Kidney (tissue), 14 donors: ENCODE results near the gene DNM3. TPM values are rescaled to one million over a fixed set of nuclear protein-coding genes. Genes with fewer than 3 reads are reported as not detected.

Experiments
- DNase-seq, 5 donors: peaks; one replicate each; pipeline ENCODE4 v3.0.0-alpha.2; 2013 to 2020
- FAIRE-seq: peaks from 2 replicates; lab custom pipeline; 2012; peaks lifted over from hg19 to GRCh38; lab: Jason Lieb, UNC
- H3K27ac ChIP-seq, 2 donors: one replicate each; pipeline ENCODE4 v1.7.0; 2013; ENCODE audit warnings: low read depth in 2 of 2, low read length in 2 of 2, inconsistent platforms in 1 of 2
- H3K27me3 ChIP-seq: one replicate; pipeline ENCODE4 v1.7.1; 2013; ENCODE audit warnings: low read length, inconsistent platforms; ENCODE audit not compliant: control insufficient read depth, insufficient read depth
- H3K36me3 ChIP-seq, 3 donors: one replicate each; pipeline versions ENCODE4 v1.7.0 to v1.7.1; 2013; ENCODE audit warnings: low read length in 3 of 3, control low read depth in 1 of 3, inconsistent platforms in 1 of 3; ENCODE audit not compliant: insufficient read depth in 3 of 3, control insufficient read depth in 2 of 3
- H3K4me1 ChIP-seq, 3 donors: one replicate each; pipeline versions ENCODE4 v1.7.0 to v1.7.1; 2013; ENCODE audit warnings: low read length in 3 of 3, inconsistent platforms in 1 of 3, low read depth in 1 of 3; ENCODE audit not compliant: control insufficient read depth in 2 of 3, insufficient read depth in 2 of 3
- H3K4me3 ChIP-seq, 3 donors: one replicate each; pipeline versions ENCODE4 v1.7.0 to v1.8.1; 2013; ENCODE audit warnings: low read length in 3 of 3, control low read depth in 1 of 3, inconsistent platforms in 1 of 3
- H3K9ac ChIP-seq, 3 donors: one replicate each; pipeline versions ENCODE4 v1.7.0 to v1.7.1; 2013; ENCODE audit warnings: low read length in 3 of 3, control low read depth in 1 of 3, inconsistent platforms in 1 of 3
- H3K9me3 ChIP-seq, 3 donors: one replicate each; pipeline versions ENCODE4 v1.7.0 to v1.7.1; 2013; ENCODE audit warnings: low read length in 3 of 3, control low read depth in 1 of 3, inconsistent platforms in 1 of 3; ENCODE audit not compliant: control insufficient read depth in 2 of 3, insufficient read depth in 1 of 3
- CTCF ChIP-seq: IDR thresholded peaks from 3 replicates; pipeline ENCODE4 v1.5.1; 2012; ENCODE audit warnings: mild to moderate bottlenecking, moderate library complexity, borderline replicate concordance; ENCODE audit not compliant: insufficient read depth; ENCODE audit errors: extremely low read depth
- intact Hi-C: fragments of 100-400 bp; cut with DNase I; formaldehyde crosslinking; loops from one replicate; pipeline ENCODE4 v1.11.1; 2022
- polyA plus RNA-seq: library from polyadenylated mRNA; stranded (reverse); fragments of 350-450 nt; fragmentation: Illumina TruSeq; extraction: RNeasy Lipid Tissue Mini Kit (QIAGEN cat#74804); gene quantifications from one replicate; pipeline ENCODE4 v1.2.3, GENCODE V29; 2014; ENCODE audit warnings: low read depth, low replicate concordance; ENCODE audit not compliant: insufficient read depth
- total RNA-seq: library from RNA; stranded (reverse); fragmentation: NEBNext Ultra II Directional; extraction: Animal tissue kit (Norgen Biotek cat#: 25700); gene quantifications from one replicate; pipeline ENCODE4 v1.2.1, GENCODE V29; 2021
- donor health status: control.
- donor health status: control.
- donor health status: control.
- donor health status: control.
- donor health status: control.
- donor health status: DM: yes; HTN: yes; CAD: no.
- donor health status: Normal renal cell carcinoma (clear cell type).

Gene DNM3
- total and polyA plus RNA-seq, 2 donors from 2014 or later = 5.9 to 19.1 TPM

- no peak overlapping the region for H3K9ac ChIP-seq
- H3K27me3 ChIP-seq = no peaks in the 10 kb centered on the region
- no peak overlapping the region for H3K4me3 ChIP-seq
- no peak overlapping the region for H3K27ac ChIP-seq
- TF ChIP-seq CTCF = no peak
- intact Hi-C loops = no loop called here
- no peak for FAIRE-seq
- H3K9me3 ChIP-seq = no peaks in the 10 kb centered on the region
- H3K36me3 ChIP-seq = no peaks in the 10 kb centered on the region
- no peak for DNase-seq
- H3K4me1 ChIP-seq = no peaks in the 10 kb centered on the region
These were observed 436.7 kb downstream of the DNM3 start for GRCh38 chr1:172277989-172278388.

- H3K36me3 ChIP-seq = no peaks in the 10 kb centered on the region
- H3K9ac ChIP-seq = no peak overlapping the region
These were observed 437.2 kb downstream of the DNM3 start for GRCh38 chr1:172278478-172278877.

GRCh38 chr1:172279939-172280636, 438.8 kb downstream of the DNM3 start:
- Histone ChIP-seq H3K27ac (no peak overlapping the region), H3K36me3 (no peaks in the 10 kb centered on the region), H3K27me3 (no peaks in the 10 kb centered on the region), H3K4me1 (no peaks in the 10 kb centered on the region), H3K4me3 (no peak overlapping the region), H3K9me3 (no peaks in the 10 kb centered on the region), H3K9ac (no peak overlapping the region)
- intact Hi-C loops = no loop called here
- TF ChIP-seq CTCF = no peak
- FAIRE-seq (no peak), DNase-seq (no peak)

More at GRCh38 chr1:172278478-172278877, 437.2 kb downstream of the DNM3 start:
- intact Hi-C loops = no loop called here
- Histone ChIP-seq H3K9me3 (no peaks in the 10 kb centered on the region), H3K27me3 (no peaks in the 10 kb centered on the region), H3K4me1 (no peaks in the 10 kb centered on the region), H3K27ac (no peak overlapping the region), H3K4me3 (no peak overlapping the region)
- no peak for FAIRE-seq
- no peak for DNase-seq
- TF ChIP-seq CTCF = no peak
